EL (cell line): ENCODE measurements around the gene CA14.
A peak's percentile ranks its signal among the peaks of the same experiment; 100 is the strongest.
"Not testable (repeated sequence)": the region's sequence is repeated elsewhere in the genome, so short reads cannot be mapped to it uniquely, and the experiment has no call there.

Experiments used
- DNase-seq: peaks from one replicate; pipeline ENCODE4 v3.0.0-alpha.2; 2016

The CA14 gene

GRCh38 chr1:150281758-150282557 is 24.4 kb downstream of the CA14 start, which contains the start of gene CIART:
Gene CIART, plus strand, starts transcription at chr1:150282554. Its CDS starts 714 bp downstream, at chr1:150283268.
- DNase-seq = peak; percentile 99

- DNase-seq = no peak
Measured at GRCh38 chr1:150282558-150282958, 25.0 kb downstream of the CA14 start.

- no peak for DNase-seq
Measured at GRCh38 chr1:150283260-150283659, 25.7 kb downstream of the CA14 start.

- no peak for DNase-seq
Measured at GRCh38 chr1:150288382-150288781, 30.8 kb downstream of the CA14 start.

- no peak for DNase-seq
Measured at GRCh38 chr1:150288822-150289221, 31.2 kb downstream of the CA14 start.

- peak; percentile 90 for DNase-seq
Measured at GRCh38 chr1:150293433-150294253, 36.1 kb downstream of the CA14 start, which contains the start of gene MRPS21. Gene MRPS21, plus strand, starts transcription at chr1:150293861. Its CDS starts 506 bp downstream, at chr1:150294367.

- DNase-seq = no peak
Measured at GRCh38 chr1:150295476-150295875, 37.9 kb downstream of the CA14 start.

- DNase-seq = no peak
Measured at GRCh38 chr1:150299716-150300115, 42.1 kb downstream of the CA14 start.

- no peak for DNase-seq
Measured at GRCh38 chr1:150302338-150302737, 44.8 kb downstream of the CA14 start.

- no peak for DNase-seq
Measured at GRCh38 chr1:150302902-150303301, 45.3 kb downstream of the CA14 start.

- DNase-seq = not testable (repeated sequence)
Measured at GRCh38 chr1:150308585-150308984, 51.0 kb downstream of the CA14 start.

- DNase-seq = no peak
Measured at GRCh38 chr1:150309758-150310508, 52.4 kb downstream of the CA14 start.

GRCh38 chr1:150311762-150312161 is 54.2 kb downstream of the CA14 start:
- DNase-seq = no peak
